ENCODE data around the gene CA6.

- TF ChIP-seq CTCF (IDR thresholded peaks at IDR 0.05), result no peak
- TF ChIP-seq POLR2A (IDR thresholded peaks at IDR 0.05), result no peak
Observed at GRCh38 chr1:8903908-8904650, 41.6 kb upstream of the CA6 start.

All from tibial nerve (tissue), 3 donors.